HG02970 (cell line): Measurements from ENCODE around the gene HSD3B7.

ENCODE experiments used
- ATAC-seq: cut with Tn5 transposase; IDR thresholded peaks from one replicate; pipeline ENCODE4 v1.9.1; 2021; ENCODE audit warnings: mild to moderate bottlenecking, moderate library complexity, moderate number of reproducible peaks; ENCODE audit not compliant: unreplicated experiment, low FRiP score

Gene HSD3B7

DNA sequence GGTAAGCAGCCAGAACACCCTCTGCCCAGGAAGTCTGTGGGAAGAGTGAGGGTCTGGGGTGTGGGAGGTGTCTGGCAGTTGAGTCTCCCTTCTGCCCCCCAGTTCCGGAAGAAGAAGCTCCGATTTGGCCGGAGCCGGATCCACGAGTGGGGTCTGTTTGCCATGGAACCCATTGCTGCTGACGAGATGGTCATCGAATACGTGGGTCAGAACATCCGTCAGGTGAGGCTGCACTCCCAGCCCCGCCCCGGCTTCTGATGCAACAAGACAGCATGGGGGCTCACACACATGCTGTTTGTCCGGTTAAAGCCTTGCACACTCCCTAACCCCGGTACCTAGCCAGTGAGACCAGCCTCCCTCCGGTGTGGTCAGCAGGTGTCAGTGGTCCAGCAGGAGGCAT is 4.0 kb upstream of the HSD3B7 start:
- no peak for ATAC-seq

DNA sequence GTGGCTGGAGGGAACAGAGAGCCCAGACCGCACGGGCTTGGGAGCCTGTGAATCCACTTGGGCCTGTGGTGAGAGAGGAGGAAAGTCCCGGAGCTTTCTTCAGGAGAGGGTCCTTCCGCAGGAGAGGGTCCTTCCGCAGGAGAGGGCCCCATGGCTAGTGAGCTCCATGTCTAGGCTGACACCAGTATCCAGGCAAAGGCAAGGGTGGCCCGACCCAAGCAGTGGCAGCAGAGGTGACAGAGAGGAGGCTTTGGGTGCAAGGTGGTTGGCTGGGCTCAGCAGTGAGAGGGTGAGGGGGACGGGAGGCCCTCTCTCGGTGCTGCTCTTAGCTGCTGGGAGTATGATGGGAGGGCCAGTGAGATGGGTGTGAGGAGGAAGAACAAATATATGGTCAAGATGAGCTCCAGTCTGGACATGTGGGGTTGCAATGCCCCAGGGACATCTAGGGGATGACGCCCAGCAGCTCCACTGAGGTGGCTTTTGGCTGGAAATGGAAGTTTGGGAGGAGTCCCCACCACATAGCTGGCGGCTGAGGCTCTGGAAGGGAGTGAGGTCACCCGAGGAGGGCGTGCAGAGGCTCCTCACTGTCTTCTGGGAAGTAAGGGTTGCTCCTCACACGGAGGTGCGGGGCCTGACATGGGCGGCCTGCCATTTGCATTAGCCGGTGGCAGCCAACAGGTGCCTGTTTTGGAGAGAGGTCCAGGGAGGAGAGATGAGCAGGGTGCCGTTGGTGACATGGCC is 2.3 kb upstream of the HSD3B7 start:
- ATAC-seq, result no peak

DNA sequence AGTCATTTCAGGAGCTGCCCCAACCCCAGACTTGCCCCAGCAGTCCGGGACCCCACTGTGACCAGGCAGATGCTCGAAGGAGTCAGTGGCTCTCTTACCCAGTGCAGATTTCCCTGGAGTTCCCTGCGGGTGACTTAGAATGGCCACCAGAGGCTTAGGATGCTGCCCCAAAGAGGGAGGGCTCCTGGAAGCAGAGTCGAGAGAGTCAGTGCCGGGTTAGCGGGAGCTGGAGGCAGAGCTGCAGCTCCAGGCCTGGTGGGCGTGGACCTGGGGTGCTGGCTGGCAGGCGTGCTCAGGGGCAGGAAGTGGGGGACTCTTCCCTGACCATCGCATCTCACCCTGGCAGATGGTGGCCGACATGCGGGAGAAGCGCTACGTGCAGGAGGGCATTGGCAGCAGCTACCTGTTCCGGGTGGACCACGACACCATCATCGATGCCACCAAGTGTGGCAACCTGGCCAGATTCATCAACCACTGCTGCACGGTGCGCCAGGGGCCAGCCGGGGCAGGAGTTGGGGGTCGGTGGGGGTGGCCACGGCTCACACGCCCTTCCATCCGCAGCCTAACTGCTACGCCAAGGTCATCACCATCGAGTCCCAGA is 1.6 kb upstream of the HSD3B7 start:
- ATAC-seq, result no peak

DNA sequence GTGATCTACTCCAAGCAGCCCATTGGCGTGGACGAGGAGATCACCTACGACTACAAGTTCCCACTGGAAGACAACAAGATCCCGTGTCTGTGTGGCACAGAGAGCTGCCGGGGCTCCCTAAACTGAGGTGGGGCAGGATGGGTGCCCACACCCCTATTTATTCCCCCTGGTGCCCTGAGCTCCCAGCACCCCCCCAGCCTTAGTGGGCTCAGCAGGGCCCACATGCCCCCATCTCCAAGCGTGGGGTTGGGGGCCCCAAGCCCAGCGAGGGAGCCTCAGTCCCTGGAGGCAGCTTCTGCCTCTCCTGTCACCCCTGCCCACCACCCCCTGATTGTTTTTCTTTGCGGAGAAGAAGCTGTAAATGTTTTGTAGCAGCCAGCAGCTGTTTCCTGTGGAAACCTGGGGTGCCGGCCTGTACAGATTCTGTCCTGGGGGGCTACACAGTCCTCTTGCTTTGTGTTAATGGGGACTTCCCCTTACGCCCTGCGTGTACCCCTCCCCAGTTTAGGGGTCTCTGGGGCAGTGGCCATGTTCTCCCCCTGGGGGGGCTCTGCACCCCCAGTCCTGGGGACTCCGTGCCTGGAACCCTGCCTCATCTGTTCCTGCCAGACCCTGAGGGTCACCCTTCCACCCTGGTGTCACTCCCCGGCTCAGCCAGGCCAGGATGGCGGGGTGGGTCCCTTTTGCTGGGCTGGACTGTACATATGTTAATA is 953 bp upstream of the HSD3B7 start:
- ATAC-seq, result no peak

DNA sequence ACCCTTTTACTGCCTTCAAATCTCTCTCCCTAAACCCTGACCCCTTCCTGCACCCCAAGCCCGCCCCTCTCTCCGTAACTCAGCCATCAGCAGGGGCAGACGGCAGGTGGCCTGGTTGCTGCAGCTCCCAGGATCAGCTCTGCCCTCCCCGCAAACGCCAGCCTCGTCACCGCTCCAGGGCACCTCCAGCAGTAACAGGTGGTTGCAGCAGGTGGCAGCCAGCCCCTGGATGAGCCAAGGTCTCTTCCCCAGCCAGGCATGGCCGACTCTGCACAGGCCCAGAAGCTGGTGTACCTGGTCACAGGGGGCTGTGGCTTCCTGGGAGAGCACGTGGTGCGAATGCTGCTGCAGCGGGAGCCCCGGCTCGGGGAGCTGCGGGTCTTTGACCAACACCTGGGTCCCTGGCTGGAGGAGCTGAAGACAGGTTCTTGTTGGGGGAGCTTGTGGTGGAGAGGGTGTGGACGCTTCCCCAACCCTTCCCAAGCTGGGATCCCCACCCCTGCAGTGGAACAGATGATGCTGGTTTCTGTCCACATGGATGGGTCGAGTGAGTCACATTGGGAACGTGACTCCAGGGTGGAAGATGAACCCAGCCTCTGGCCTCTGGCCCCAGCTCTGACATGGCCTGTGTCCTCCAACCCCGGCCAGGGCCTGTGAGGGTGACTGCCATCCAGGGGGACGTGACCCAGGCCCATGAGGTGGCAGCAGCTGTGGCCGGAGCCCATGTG is 558 bp downstream of the HSD3B7 start:
- no peak for ATAC-seq

DNA sequence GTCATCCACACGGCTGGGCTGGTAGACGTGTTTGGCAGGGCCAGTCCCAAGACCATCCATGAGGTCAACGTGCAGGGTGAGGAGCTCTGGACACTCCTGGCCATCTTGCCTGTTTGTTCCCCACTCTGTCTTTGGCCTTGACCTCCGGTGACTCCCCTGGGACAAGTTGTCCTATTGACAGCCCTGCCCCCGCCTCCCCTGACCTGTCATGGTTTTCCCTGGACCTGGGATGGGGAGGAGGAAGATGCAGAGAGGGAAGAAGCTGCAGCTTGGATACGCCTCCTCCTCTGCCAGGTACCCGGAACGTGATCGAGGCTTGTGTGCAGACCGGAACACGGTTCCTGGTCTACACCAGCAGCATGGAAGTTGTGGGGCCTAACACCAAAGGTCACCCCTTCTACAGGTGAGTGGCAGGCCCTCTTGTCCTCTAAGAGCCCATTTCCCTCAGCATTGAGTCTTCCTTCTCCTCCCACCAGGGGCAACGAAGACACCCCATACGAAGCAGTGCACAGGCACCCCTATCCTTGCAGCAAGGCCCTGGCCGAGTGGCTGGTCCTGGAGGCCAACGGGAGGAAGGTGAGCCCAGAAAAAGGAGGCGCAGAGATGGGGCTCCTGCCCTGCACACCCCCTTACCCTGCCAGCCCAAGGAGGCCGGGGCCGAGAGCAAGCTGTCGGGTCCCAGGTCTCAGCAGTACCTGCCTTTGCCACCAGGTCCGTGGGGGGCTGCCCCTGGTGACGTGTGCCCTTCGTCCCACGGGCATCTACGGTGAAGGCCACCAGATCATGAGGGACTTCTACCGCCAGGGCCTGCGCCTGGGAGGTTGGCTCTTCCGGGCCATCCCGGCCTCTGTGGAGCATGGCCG is 1.4 kb downstream of the HSD3B7 start:
- no peak for ATAC-seq

DNA sequence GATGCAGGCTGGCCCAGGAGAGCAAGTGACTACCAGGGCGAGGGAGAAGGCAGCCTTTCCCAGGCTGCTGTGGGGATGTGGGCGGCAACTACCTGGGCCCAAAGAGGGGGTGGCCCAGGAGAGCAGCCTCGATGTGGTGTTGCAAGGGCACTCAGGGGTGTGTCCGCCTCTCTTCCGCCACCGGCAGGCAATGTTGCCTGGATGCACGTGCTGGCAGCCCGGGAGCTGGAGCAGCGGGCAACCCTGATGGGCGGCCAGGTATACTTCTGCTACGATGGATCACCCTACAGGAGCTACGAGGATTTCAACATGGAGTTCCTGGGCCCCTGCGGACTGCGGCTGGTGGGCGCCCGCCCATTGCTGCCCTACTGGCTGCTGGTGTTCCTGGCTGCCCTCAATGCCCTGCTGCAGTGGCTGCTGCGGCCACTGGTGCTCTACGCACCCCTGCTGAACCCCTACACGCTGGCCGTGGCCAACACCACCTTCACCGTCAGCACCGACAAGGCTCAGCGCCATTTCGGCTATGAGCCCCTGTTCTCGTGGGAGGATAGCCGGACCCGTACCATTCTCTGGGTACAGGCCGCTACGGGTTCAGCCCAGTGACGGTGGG is 2.7 kb downstream of the HSD3B7 start:
- ATAC-seq, result no peak

DNA sequence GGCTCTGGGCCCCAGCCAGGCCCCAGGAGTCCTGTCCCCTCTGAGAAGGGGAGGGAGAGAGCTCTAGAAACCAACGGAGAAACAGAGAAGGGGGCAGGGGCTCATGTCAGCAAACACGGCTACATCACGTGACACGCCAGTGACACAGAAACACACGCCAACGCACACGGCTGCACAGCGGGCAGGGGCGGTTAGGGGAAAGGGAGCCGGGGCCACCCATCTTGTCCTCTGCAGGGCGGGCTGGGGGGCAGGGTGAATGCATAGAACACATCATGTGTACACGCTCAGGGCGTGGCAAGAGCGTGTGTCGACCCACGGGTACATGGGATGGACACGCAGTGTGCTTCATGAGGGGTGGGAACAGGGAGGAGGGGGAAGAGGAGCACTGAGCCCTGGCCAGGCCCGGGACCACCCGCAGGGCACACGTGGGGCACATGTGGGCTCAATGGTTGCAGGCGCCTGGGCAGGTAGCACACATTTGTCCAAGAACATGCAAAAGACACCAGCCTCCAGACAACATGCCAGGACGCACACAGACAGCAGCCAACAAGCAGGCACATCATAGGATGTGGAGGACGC is 4.6 kb downstream of the HSD3B7 start:
- no peak for ATAC-seq

DNA sequence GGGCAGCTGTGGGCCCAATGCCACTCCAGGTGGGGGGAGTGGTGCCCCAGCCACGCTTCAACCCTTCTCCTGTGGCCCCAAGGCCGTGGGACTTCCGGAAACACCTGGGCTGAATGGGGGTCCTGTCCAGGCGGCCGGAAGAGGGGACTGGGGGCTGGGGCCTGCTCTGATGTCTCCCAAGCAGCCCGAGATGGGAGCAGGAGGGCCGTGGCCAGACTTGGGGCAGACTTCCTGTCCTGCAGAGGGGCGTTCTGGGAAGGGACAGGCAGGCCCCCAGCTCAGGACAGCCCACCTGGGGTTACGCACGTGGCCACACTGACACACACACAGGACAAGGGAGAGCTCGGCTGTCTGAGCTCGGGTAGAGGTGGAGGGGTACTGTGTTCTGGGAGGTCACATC is 5.1 kb downstream of the HSD3B7 start:
- ATAC-seq, result no peak

DNA sequence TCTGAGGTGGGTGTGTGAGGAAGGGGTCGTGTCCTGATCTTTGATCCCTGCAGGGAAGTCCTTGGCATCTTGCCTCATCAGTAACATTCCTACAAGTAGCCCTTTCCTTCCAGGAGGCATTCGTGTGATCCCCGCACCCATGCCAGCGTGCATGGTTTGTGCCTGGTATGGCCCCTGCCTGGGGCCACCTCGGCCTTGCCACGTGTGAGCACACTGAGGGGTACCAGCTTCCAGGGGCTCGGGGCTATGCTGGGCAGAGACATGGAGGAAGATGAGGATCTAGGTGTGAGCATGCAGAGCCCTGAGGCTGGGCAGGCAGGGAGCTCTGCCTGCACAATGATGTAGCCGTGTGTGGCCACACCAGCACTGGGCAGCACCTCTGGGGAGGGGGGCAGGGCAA is 6.0 kb downstream of the HSD3B7 start:
- no peak for ATAC-seq

DNA sequence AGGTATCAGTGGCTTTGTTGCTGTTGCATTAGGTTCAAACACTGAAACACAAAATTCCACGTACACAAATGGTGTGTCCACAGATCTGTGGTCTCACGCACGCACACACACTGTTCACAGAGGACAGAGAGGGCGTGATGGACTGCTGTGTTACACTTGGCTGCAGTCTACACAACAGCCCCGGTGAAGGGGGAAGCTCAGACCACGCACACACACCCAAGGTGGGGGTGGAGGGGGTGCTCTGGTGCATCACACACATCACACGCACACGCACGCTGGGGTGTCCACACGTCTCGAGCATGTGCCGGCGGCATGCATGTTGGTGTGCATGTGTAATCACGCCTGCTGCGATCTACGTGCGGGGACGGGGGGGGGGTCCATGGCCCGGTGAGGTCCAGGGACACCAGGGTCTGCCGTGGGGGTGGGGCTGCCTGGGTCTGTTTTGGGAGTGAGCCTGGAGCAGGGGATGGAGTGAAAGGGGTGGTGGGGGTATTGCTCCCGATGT is 7.3 kb downstream of the HSD3B7 start:
- ATAC-seq, result no peak

DNA sequence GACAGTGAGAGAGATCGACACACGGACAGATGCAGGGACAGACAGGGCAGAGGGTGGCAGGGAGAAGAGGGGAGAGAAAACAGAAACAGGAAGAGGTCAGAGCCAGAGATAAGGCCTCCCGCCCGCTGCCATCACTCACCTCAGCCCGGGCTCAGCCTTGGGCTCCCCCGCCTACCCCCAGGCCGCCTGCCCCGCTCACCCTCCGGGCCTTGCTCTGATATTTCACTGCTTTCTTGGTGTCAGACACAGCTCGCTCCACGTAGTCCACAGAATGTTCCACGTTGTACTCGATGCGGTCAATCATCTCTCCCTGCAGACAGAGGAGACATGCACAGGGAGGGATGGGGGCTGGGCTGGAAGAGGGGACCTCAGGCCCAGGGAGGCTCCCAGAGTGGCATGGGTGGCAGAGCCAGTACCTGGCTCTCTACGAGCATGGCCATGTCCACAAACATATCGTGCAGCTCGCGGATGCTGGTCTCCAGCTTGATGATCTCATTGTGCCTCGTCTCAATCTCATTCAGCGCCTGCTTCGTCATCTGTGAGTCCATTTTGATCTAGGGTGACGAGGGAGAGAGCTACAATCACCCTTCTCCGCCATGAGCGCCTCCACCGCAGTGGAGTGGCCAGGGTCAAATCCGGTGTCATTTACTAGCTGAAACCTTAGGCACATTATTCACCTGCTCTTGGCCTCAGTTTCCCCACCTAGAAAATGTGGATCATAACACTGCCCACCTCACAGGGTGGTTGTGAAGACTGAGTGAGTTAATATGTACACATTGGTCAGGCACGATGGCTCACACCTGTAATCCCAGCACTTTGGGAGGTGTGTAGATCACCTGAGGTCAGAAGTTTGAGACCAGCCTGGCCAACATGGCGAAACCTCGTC is 8.2 kb downstream of the HSD3B7 start:
- ATAC-seq, result no peak

DNA sequence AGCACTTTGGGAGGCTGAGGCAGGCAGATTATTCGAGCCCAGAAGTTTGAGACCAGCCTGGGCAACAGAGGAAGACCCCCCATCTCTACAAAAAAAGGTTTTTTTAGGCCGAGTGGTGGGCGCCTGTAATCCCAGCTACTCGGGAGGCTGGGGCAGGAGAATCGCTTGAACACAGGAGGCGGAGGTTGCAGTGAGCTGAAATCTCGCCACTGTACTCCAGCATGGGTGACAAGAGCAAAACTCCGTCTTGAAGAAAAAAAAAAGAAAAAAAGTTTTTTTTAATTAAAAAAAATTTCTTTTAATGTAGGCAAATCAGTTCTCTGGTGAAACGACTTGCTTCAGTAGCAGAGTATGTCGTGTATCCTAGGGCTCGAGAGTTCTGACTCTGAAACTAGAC is 10.9 kb downstream of the HSD3B7 start:
- ATAC-seq, result no peak

DNA sequence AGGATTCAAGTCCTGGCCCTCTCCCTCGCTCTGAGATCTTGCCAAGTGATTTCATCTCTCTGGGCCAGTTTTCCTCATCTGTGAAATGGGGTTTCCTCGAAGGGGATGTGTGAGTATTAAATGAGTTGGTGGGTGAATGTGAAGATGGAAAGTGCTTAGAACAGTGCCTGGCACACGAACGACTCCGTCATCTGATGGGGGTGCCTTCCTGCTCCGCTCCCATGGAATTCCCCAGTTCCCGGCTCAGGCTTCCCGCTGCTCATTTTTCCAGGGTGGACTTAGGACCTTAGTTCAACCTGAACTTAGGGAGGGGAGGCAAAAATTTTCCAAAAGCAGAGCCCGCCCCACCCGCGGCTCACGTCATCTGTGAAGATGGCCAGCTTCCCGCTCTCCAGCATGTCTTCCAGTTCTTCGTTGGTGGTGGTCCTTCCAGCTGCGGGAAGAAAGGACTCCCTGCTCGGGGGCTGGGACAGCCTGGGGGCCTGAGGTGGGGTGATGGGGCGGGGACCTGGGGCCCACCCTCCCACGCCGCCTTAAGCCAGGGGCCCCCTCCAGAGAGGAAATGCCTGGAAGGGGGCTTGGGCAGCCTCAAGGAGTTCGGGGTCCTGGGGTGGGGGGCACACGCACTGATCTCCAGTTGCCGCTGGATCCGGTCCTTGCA is 11.4 kb downstream of the HSD3B7 start:
- ATAC-seq, result no peak

DNA sequence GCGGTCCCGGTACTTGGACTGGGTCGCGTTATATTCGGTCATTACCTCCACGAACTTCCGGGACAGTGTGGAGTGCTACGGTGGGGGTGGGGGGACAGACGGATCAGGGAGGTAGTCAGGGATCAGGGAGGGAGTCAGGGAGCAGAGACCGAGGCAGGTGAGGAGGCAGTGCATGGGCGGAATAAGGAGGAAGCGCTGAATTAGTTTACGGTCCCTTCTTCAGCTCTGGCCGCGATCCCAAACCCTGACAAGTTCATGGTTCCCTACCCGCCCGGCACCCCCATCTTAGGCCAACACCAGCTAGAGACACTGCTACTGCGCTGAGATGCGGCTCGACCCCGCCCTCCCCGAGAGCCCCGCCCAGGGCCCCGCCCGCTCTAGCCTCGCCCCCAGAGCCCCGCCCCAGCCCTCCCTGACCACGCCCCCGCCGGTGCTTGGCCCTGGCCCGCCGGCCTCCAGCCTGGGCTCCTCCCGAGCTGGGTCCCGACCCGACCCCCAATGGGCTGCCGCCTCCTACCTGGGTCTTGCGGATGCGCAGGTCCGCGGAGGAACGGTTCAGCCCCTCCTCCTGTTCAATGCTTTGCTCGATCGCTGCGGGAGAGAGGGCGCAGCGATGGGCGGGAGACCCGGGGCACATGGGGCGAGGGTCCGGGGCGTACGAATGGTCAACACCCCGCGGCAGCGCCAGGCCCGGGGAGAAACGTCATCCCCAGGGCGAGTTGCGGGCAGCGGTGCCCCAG is 12.1 kb downstream of the HSD3B7 start:
- no peak for ATAC-seq

DNA sequence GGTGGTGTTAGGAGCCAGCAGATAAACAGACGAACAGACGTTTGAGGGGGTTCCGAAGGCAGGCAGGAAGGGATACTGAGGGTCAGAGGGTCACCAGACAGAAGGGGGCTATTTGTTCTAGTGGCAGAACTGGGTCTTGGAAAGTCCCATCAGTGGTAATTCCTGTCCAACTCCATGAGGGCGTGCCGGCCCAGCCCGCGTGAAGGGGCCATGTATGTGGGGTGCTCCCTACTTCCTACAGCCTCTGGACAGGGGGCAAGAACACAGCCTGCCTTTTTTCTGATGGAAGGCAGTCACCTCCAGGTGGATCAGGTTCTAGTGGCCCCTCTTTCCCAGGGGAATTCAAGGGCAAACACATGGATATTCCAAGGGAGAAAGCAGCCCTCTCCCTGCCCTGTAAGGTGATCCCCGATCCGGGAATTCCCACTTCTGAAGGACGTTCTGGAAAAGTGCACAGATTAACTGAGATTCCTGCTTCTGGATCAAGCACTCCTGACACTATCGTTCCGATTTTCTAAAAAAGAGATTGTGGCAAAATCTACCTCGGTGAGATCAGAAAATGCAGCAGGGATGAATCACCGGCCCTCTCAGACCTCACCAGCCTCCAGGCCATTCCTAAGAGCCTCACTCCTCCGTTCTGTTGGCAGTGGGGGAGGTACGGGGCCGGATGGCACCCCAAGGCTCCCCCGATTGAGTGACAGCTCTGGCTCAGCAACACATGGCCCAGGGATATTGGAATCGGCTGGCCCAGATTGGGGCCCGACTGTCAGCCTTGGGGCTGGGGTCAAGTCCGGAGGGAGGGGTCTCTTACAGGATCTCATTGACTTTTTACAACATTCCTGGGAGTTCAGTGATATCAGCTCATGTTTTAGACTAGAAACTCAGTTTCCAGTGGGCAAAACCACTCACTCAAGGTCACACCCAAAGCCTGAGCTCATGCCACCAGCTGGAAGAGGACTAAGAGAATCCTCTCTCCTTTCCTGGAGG is 13.0 kb downstream of the HSD3B7 start:
- no peak for ATAC-seq
